Epithelial cell of esophagus (primary cell): ENCODE measurements around the gene EFHB.

Experiments used
- DNase-seq: peaks from one replicate; pipeline ENCODE4 v3.0.0; 2010; ENCODE audit warnings: low read depth
- H3K4me3 ChIP-seq: 2 replicates; pipeline ENCODE4 v1.5.1; 2011; ENCODE audit warnings: mild to moderate bottlenecking, low read length, control low read depth
- CTCF ChIP-seq: IDR thresholded peaks from 2 replicates; pipeline ENCODE4 v1.5.1; 2011; ENCODE audit warnings: low read depth, mild to moderate bottlenecking, low read length, control low read depth, inconsistent platforms; ENCODE audit not compliant: insufficient read depth; ENCODE audit errors: missing control alignments

The EFHB gene

GRCh38 chr3:19945969-19946831 is 12.2 kb upstream of the EFHB start:
- peak overlapping the region; percentile 81 for H3K4me3 ChIP-seq
- TF ChIP-seq CTCF = no peak
- no peak for DNase-seq

- no peak for TF ChIP-seq CTCF
- no peak overlapping the region for H3K4me3 ChIP-seq
- no peak for DNase-seq
Measured at GRCh38 chr3:19945534-19945933, 11.5 kb upstream of the EFHB start.

GRCh38 chr3:19940643-19941042 is 6.6 kb upstream of the EFHB start:
- peak; percentile 78 for DNase-seq
- no peak for TF ChIP-seq CTCF
- no peak overlapping the region for H3K4me3 ChIP-seq

- DNase-seq = no peak
- TF ChIP-seq CTCF = no peak
- H3K4me3 ChIP-seq = no peak overlapping the region
Measured at GRCh38 chr3:19938295-19938627, 4.2 kb upstream of the EFHB start.

- DNase-seq = peak; percentile 2
- TF ChIP-seq CTCF = no peak
- no peak overlapping the region for H3K4me3 ChIP-seq
Measured at GRCh38 chr3:19937459-19938294, 3.7 kb upstream of the EFHB start.

- H3K4me3 ChIP-seq = no peak overlapping the region
- no peak for DNase-seq
- TF ChIP-seq CTCF = no peak
Measured at GRCh38 chr3:19932422-19932821, 1.6 kb downstream of the EFHB start.
